GM18520 (cell line): ENCODE results near the gene KLHL29.

ENCODE experiments used
- ATAC-seq: cut with Tn5 transposase; IDR thresholded peaks from one replicate; pipeline ENCODE4 v1.9.1; 2021; ENCODE audit not compliant: unreplicated experiment

Gene KLHL29

DNA sequence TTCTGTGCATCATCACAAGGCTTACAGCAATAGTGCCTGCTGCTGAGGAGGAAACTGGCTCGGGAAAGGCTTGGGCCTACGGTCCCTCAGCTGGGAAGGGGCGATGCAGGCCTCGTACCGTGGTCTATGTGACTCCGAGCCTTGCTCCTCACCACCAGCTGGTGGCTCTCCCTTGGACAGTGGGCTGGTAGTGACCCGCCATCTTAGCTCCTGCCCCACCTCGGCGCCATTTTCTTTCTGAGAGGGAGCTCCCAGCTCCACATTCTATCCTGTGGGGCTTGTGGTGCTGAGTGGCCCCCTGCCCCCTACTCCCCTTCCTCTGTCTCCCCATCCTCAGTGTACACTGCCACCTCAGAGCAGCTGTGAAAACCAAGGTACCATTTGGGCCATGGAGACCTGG, 255.7 kb downstream of the KLHL29 start:
- ATAC-seq: no peak

DNA sequence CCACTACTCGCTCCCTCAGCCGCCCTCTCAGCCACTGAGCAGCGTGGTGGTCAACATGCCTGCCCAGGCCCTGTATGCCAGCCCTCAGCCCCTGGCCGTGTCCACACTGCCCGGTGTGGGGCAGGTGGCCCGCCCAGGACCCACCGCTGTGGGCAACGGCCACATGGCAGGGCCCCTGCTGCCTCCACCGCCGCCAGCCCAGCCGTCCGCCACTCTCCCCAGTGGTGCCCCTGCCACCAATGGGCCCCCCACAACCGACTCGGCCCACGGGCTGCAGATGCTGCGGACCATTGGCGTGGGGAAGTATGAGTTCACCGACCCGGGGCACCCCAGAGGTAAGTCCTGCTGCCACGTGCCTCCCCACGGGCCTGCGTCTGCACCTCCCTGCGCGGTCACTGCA, 257.5 kb downstream of the KLHL29 start:
- ATAC-seq: no peak

GRCh38 chr2:23645230-23645808, 260.3 kb downstream of the KLHL29 start:
- ATAC-seq: no peak

GRCh38 chr2:23647563-23647962, 262.6 kb downstream of the KLHL29 start:
- no peak for ATAC-seq

DNA sequence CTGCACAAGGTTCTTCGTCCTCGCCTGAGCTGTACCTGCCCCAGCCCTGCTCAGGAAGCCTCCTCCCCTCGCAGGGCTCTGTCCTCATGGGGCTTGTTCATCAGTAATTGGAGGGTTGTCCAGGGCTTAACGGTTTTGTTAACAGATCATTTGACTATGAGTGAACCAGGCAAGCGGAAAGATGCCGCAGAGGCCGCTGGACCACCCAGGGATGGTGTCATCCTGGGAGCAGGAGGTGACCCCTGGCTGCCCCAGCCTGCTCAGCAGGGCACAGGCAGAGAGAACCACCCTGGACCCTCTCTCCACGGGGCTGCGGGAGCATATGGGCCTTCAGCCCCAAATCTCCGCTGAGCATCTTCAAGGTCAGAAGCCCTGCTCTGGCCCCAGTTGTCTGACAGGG, 264.3 kb downstream of the KLHL29 start:
- no peak for ATAC-seq

- no peak for ATAC-seq
Measured at GRCh38 chr2:23649819-23650218, 264.8 kb downstream of the KLHL29 start.

DNA sequence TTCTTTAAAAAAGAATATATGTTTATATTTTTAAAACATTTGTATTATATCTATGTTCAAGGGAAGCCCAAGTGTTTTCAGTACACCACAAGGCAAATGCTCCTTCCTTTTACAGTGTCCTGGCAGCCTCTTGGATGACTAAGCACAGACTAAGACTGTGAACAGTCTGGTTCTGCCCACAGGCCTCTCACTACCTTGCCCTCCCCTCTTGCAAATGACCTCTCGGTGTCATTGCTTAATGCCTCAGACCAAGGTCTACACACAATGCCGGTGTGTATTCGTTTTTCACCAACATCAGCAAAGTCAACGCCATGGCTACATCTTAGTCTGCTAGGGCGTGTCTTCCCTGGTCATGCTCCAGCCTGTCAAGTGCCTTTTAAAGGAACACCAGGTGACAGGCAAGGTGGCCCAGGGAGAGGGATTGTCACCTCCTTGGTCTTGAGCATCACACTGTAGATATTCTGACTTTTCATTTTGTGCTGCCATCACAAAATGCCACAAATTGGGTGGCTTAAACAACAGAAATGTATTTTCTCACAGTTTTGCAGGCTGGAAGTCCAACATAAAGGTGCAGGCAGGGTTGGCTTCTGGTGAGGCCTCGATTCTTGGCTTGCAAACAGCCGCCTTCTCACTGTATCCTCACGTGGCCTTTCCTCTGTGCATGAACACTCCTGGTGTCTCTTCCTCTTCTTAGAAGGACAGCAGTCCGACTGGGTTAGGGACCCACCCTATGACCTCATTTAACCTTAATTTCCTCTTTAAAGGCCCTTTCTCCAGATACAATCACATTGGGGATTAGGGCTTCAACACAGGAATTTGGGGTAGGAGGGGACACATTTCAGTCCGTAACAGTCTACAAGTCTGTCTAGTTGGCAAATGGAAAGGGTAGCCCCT, 266.5 kb downstream of the KLHL29 start:
- ATAC-seq: peak; percentile 54

DNA sequence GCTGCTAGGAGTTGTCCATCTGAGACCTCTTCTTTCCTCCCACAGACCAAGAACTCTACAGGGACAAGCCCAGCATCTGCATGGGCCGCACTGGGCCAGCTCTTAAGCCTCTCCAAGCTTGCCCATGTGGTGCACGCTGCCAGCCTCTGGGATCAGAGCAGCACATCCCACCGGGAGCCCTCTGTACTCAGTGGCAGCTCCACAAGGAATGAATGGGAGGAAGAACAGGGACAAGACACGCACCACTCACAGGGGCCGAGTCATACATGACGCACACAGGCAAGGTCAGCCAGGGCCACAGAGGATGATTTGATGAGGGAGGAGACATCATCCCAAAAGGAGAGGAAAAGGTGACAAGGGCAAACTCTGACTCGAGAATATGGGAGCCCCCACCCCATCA, 268.3 kb downstream of the KLHL29 start:
- ATAC-seq: no peak

DNA sequence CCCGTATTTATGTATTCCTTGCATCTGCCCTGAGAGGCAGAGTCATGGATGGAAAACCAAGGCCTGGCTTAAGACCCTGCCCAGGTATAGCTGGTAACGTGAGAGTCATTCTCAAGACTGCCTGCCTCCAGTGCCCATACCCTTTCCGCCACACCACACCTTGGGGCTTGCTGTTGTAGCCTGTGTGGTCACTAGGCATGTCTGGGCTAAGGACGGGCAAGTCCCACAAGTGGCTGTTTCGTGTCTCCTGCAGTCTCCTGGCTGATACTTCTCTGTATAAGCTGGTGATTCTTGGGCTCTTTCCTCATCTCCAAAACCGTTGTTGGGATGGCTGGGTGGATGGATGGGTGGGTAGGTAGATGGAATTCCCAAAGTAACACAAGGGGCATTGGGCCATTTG, 269.8 kb downstream of the KLHL29 start:
- ATAC-seq: no peak

DNA sequence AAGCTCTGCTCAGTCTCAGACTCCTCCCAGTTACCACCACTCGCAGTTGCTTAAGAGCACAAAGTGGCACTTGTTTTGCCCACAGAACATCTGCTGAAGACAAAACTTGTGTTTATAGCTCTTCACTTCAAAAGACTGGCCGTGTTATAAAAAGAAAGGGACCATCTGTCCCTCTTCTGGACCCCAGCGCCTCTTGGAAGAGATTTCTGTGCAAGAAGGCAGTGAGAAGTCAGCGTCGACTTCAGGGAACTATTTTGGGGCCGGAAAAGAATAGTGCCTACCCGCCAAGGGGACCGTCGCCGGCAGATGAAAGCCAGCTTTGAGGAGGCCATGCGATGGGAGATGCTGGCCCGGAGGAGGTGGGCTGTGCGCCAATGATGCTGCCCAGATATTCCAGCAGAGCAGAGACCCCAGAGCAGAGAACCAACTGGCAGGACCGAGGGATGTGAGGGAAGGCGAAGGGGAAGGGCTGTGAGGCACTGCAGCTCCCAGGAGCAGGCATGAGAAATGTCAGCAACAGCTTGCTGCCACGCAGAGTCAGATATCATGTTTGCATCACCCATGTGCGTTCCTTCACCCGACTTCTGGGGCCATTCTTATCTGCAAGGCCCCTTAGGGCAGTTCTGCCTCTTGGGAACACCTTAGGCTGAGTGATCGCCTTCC, 271.1 kb downstream of the KLHL29 start:
- no peak for ATAC-seq

DNA sequence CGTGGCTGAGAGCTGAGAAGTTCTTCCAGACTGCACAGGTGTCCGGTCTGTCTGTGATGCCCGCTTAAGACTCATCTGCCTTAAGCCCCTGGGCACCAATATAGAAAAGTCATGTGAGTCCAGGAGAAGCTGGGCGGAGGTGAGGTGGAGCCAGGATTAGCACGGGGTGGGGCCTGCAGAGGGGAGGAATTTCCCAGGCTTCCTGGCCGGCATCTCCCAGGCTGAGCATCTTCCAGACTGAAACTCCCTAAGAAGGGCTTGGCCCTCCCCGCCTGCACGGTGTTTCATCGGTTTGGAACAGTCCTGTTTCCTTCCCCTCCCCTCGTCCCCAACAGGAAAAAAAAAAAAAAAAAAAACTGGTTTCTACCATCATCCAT, 271.6 kb downstream of the KLHL29 start:
- no peak for ATAC-seq

DNA sequence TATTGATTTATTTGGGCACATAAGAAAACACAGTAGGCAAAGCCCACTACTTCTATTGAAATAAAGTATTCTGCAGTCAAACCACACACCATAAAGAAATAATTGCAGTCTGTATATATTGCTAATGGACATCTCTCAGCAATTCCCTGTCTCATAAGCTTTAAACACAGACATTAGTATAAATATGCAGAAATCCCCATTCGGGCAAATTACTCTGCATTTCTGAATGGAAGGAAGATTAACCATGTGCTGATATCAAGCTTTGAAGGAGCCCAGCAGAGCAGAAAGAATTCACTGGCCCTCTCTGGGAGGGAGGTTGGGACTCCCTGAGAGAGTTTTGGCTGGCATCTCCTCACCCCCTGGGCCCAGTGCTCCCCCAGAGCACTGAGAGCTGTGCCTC, 272.4 kb downstream of the KLHL29 start:
- no peak for ATAC-seq

- no peak for ATAC-seq
Measured at GRCh38 chr2:23657934-23658333, 273.0 kb downstream of the KLHL29 start.

GRCh38 chr2:23658466-23658942, 273.5 kb downstream of the KLHL29 start:
- ATAC-seq: no peak

- ATAC-seq: no peak
Measured at GRCh38 chr2:23659328-23659727, 274.3 kb downstream of the KLHL29 start.

DNA sequence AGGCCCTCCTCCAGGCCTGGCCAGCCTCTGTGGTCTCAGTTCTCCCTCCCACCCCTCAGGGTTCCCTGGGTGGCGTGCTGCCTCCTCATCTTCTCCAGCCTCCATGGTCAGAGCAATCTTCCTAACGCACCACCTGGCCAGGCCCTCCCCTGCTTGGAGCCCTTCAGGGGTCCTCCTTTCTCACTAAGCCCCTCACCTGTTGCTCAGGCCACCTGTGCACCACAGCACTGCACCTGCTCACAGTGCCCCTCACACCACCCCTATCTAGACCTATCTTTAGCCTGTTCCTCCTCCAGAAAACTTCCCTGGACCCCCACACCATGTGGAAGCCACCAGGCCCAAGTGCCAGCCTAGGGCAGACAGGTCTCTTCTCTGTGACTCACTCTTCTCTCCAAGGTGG, 274.8 kb downstream of the KLHL29 start:
- no peak for ATAC-seq

GRCh38 chr2:23660237-23660636, 275.3 kb downstream of the KLHL29 start:
- ATAC-seq: no peak

GRCh38 chr2:23661276-23662050, 276.5 kb downstream of the KLHL29 start:
- no peak for ATAC-seq

GRCh38 chr2:23662466-23662865, 277.5 kb downstream of the KLHL29 start:
- no peak for ATAC-seq

DNA sequence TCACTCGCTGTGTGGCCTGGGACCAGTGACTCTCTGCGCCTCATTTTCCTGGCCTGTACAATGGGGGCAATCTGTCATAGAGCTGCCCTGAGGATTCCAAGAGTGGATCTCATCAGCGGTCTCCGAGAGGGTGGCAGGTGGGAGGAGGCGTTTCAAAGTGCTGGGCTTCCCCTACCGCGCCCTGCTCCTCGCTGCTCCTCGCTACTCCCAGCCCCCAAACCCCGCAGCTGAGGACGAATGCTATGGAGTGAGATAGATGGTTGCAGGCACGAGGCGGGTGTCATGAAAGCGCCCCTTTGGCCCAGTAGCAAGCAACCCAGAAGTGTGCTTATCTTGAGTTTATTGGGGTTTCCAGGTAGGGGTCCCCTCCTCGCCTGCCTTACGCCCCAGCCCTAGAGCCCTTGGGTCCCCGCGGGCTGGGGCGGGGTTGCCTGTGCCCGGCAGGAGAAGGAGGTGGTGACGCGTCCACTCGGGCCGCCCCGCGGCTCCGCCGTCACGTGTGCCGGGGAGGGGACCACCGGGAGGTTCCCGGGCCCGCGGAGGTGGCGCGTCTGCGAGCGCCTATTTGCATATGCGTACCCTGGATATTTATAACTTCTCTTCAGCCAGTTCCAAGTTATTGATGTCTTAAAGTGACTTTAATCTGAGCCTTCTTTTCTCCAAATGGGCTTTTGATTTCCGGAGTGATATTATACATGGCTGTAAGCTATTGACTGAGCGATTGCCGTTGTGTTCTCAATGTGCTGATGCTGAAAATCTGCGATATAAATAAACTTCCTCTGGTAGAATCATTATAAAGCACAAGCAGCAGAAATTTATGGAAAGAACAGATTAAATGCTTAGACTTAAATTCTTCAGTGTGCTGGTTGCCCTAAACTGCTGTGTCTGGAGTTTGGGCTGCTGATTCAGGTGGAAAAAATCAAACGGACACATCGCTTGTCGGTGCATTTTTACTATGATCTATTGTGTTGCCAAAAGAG, 278.3 kb downstream of the KLHL29 start:
- no peak for ATAC-seq
